ENCODE data around the gene PLD1. TPM values are rescaled to one million over a fixed set of nuclear protein-coding genes. Genes with fewer than 3 reads are reported as not detected.
A peak's percentile ranks its signal among the peaks of the same experiment; 100 is the strongest.

PLD1 gene
- total RNA-seq, 4 donors from 2014 or later = 30.9 to 67.9 (median 56.0) TPM

- H3K36me3 ChIP-seq = no peaks in the 10 kb centered on the region
- H3K27me3 ChIP-seq = no peaks in the 10 kb centered on the region
- H3K27ac ChIP-seq = peak overlapping the region; percentile 79 to 92 (median 84)
- TF ChIP-seq CTCF (IDR thresholded peaks at IDR 0.05) (no peak), POLR2A (IDR thresholded peaks at IDR 0.05) (no peak)
- H3K4me3 ChIP-seq = no peak overlapping the region
- intact Hi-C loops (cut with DNase I) = no loop called here
- peaks cover 40 to 70% (median 44%) of the 10 kb centered on the region in 3 donors for H3K4me1 ChIP-seq
- no peaks in the 10 kb centered on the region for H3K9me3 ChIP-seq
- DNase-seq = no peak
- 51 to 56% methylated on average over 5 of the region's 5 CpGs for WGBS, 2 donors
These were observed 19.2 kb downstream of the PLD1 start for GRCh38 chr3:171790898-171791691.

GRCh38 chr3:171790574-171790897, 19.7 kb downstream of the PLD1 start:
- H3K9me3 ChIP-seq = no peaks in the 10 kb centered on the region
- no peak overlapping the region for H3K4me3 ChIP-seq
- DNase-seq = no peak
- intact Hi-C loops (cut with DNase I) = no loop called here
- no peaks in the 10 kb centered on the region for H3K36me3 ChIP-seq
- WGBS, 2 donors = 50 to 76% methylated on average over 2 of the region's 2 CpGs
- TF ChIP-seq CTCF (IDR thresholded peaks at IDR 0.05) (no peak), POLR2A (IDR thresholded peaks at IDR 0.05) (no peak)
- H3K4me1 ChIP-seq = peaks cover 40 to 75% (median 44%) of the 10 kb centered on the region in 3 donors
- no peaks in the 10 kb centered on the region for H3K27me3 ChIP-seq
- peak overlapping the region; percentile 79 to 92 (median 84) for H3K27ac ChIP-seq

GRCh38 chr3:171789759-171790505, 20.4 kb downstream of the PLD1 start:
- Histone ChIP-seq H3K4me1 (peaks cover 40 to 73% (median 44%) of the 10 kb centered on the region in 3 donors), H3K27me3 (no peaks in the 10 kb centered on the region), H3K4me3 (no peak overlapping the region), H3K27ac (peak overlapping the region; percentile 79 to 92 (median 84)), H3K36me3 (no peaks in the 10 kb centered on the region), H3K9me3 (no peaks in the 10 kb centered on the region)
- no peak for DNase-seq
- WGBS, 2 donors = 18 to 38% methylated on average over 2 to 4 of the region's 4 CpGs
- TF ChIP-seq POLR2A (IDR thresholded peaks at IDR 0.05) (no peak), CTCF (IDR thresholded peaks at IDR 0.05) (no peak)
- intact Hi-C loops (cut with DNase I) = no loop called here

GRCh38 chr3:171788546-171789351, 21.5 kb downstream of the PLD1 start:
- Histone ChIP-seq H3K27ac (peak overlapping the region; percentile 79 to 92 (median 84)), H3K36me3 (no peaks in the 10 kb centered on the region), H3K4me3 (no peak overlapping the region), H3K4me1 (peaks cover 40 to 84% (median 44%) of the 10 kb centered on the region in 3 donors), H3K27me3 (no peaks in the 10 kb centered on the region), H3K9me3 (no peaks in the 10 kb centered on the region)
- DNase-seq = no peak
- TF ChIP-seq POLR2A (IDR thresholded peaks at IDR 0.05) = no peak
- peak in 1 of 6 experiments; percentile 10 for TF ChIP-seq CTCF (IDR thresholded peaks at IDR 0.05)
- intact Hi-C loops (cut with DNase I) = no loop called here
- 31 to 43% methylated on average over 6 of the region's 6 CpGs for WGBS, 2 donors

All from esophagus squamous epithelium (tissue), 5 donors.